ENCODE results near the gene ARPC4.

- TF ChIP-seq CTCF (conservative IDR thresholded peaks at IDR 0.05 in 1 of 2, IDR thresholded peaks at IDR 0.05 in 1 of 2; ENCODE audit: extremely low read depth in 1 of 2, insufficient read depth in 1 of 2, low read depth in 1 of 2, low read length in 2 of 2) (no peak), EZH2 (IDR thresholded peaks at IDR 0.05; ENCODE audit: borderline replicate concordance, low read length) (no peak)
These were observed 43.6 kb upstream of the ARPC4 start for GRCh38 chr3:9749296-9749644.

Data from mammary epithelial cell (primary cell).